D721Med (cell line): Measurements from ENCODE around the gene TK2.

ENCODE experiments used
- DNase-seq: peaks from one replicate; pipeline ENCODE4 v3.0.0; 2011; ENCODE audit warnings: low spot score; ENCODE audit not compliant: insufficient read length
- FAIRE-seq: peaks from 2 replicates; lab custom pipeline; 2011; peaks lifted over from hg19 to GRCh38; lab: Jason Lieb, UNC
- TF ChIP-seq, protein P1 (sequence below): IDR thresholded peaks from 2 replicates; pipeline ENCODE4 v1.5.1; 2012; ENCODE audit warnings: mild to moderate bottlenecking, control low read depth; ENCODE audit not compliant: insufficient read depth; ENCODE audit errors: missing control alignments

Gene TK2

DNA sequence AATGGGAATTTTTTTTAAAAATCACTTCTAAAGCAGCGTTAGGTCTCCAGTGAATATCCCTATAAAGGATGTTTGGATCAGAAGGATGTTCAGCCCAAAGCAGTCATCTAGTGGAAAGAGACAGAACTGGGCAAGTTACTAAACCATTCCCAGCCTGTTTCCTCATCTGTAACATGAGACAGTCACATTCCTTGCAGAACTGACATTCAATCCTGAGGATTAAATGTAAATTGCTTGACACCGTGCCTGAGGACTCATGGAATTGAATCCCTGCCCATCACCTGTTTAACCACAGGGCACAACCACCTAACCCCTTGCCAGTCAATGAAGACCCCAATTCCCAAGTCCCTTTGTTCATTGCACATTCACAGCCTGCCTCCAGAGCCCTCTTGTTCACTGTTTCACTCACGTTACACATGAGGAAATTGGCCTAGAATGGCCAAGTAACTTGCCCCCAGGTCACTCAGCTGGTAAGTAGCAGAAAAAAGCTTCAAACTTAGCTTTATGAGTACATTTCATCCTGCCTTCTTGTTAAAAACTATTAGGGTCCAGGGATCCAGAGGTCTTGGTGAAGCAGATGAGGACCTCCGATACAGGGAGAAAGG, 30.8 kb upstream of the TK2 start:
- TF ChIP-seq, protein P1, sequence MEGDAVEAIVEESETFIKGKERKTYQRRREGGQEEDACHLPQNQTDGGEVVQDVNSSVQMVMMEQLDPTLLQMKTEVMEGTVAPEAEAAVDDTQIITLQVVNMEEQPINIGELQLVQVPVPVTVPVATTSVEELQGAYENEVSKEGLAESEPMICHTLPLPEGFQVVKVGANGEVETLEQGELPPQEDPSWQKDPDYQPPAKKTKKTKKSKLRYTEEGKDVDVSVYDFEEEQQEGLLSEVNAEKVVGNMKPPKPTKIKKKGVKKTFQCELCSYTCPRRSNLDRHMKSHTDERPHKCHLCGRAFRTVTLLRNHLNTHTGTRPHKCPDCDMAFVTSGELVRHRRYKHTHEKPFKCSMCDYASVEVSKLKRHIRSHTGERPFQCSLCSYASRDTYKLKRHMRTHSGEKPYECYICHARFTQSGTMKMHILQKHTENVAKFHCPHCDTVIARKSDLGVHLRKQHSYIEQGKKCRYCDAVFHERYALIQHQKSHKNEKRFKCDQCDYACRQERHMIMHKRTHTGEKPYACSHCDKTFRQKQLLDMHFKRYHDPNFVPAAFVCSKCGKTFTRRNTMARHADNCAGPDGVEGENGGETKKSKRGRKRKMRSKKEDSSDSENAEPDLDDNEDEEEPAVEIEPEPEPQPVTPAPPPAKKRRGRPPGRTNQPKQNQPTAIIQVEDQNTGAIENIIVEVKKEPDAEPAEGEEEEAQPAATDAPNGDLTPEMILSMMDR = no peak
- FAIRE-seq = no peak
- DNase-seq = no peak

GRCh38 chr16:66578651-66579531, 29.0 kb upstream of the TK2 start, which contains the start of gene CMTM2:
CMTM2 (plus strand) TSS chr16:66579463; CDS start chr16:66579608, 145 bp downstream.
- TF ChIP-seq, protein P1 = no peak
- FAIRE-seq = no peak
- DNase-seq = no peak

- FAIRE-seq = no peak
- TF ChIP-seq, protein P1 = no peak
- DNase-seq = no peak
Observed at GRCh38 chr16:66576296-66576695, 26.4 kb upstream of the TK2 start.

GRCh38 chr16:66575060-66575459, 25.1 kb upstream of the TK2 start:
- no peak for DNase-seq
- no peak for FAIRE-seq
- TF ChIP-seq, protein P1 = no peak

- DNase-seq (no peak), FAIRE-seq (no peak)
- TF ChIP-seq, protein P1 = no peak
Observed at GRCh38 chr16:66574531-66574930, 24.6 kb upstream of the TK2 start.

DNA sequence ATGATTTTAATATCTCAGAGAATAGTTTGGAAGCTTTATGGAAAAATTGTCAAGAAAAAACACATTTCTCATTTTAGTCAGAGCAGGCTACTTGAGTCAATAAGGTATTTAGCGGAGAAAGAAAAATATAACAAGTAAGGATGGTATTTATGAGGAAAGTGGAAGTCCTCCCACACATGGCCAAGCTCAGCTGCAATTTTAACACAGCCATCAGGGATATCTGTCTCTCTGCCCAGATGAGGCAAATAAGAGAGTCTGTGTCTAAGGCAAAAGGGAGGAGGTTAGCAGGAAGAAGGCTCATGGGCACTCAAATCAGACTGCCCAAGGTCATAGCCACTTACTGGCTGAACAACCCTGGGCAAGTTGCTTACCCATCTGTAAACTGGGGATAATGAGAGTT, 24.2 kb upstream of the TK2 start:
- TF ChIP-seq, protein P1 = no peak
- no peak for DNase-seq

More for the DNA sequence above, 24.2 kb upstream of the TK2 start:
- no peak for FAIRE-seq
